Measurements from ENCODE around the gene CD163.
"Not testable (repeated sequence)": the region's sequence is repeated elsewhere in the genome, so short reads cannot be mapped to it uniquely, and the experiment has no call there.

Gene CD163

DNA sequence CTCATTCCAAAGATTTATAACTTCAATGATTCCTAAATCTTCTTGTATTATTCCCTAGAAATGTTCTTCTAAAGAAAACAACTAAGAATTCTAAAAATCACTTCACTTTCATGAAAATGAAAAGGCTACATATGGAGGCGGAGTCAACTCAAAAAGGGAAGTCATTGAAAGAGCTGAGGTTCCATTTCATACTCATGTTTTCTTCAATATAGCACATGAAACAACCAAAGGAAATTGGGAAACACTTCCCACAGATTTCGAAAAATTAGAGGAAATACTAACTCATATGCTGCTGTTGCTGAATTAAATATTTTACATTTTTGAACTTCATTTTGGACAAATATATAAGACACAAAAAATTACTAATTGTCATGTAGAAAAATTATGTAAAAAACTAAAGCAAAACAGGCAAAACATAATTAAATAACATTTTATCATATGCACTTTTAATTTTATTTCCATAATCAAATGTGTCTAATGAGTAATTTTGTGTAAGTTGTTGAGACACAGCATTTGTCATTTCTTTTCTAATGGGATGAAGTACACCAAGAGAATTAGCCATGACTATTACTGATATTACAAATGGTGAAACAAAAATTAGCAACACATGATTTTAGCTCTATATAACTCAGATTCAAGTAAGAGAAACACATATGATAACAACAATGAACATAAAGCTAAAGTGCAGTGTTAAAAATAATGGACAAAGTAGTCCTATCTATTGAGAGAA lies at the start of gene CD163:
CD163 (minus strand) TSS at position 92 of the 730 bp plus-strand sequence; CDS start at position 5, 87 bp downstream.
- DNase-seq (ENCODE audit: extremely low read depth, insufficient read length): no peak
- no peaks in the 10 kb centered on the region for H3K27me3 ChIP-seq (replicated peaks; ENCODE audit: control insufficient read depth, insufficient read depth, low read length)
- no peak within 1 kb of the TSS for H3K4me3 ChIP-seq (replicated peaks; ENCODE audit: low read depth, low read length)
- TF ChIP-seq CTCF (IDR thresholded peaks at IDR 0.05; ENCODE audit: insufficient read depth, low read length, poor library complexity, severe bottlenecking): no peak
- H3K36me3 ChIP-seq (ENCODE audit: control insufficient read depth, insufficient read depth, low read length): no peaks in the 10 kb centered on the region

DNA sequence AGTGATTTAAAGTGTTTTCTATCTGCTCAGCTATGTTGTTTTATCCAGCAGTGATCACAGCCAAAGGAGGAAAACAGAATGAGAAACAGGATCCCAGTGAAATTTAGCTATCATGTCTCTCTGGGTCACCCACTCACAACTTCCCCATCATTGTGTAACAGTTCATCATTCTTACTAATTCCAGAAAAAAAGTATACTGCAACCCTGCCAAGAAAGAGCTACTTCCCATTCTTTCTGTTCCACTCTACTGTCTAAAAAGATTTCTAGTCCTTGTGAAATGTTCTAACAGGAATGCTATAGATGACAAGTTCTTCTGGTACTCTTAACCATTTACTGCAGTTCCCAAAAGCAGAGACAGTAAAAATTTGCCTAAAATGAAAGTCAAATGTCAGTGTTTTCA lies 39.2 kb upstream of the CD163 start:
- H3K4me3 ChIP-seq (replicated peaks; ENCODE audit: low read depth, low read length): no peak overlapping the region
- no peaks in the 10 kb centered on the region for H3K27me3 ChIP-seq (replicated peaks; ENCODE audit: control insufficient read depth, insufficient read depth, low read length)
- DNase-seq (ENCODE audit: extremely low read depth, insufficient read length): no peak
- no peak for TF ChIP-seq CTCF (IDR thresholded peaks at IDR 0.05; ENCODE audit: insufficient read depth, low read length, poor library complexity, severe bottlenecking)
- H3K36me3 ChIP-seq (ENCODE audit: control insufficient read depth, insufficient read depth, low read length): no peaks in the 10 kb centered on the region

DNA sequence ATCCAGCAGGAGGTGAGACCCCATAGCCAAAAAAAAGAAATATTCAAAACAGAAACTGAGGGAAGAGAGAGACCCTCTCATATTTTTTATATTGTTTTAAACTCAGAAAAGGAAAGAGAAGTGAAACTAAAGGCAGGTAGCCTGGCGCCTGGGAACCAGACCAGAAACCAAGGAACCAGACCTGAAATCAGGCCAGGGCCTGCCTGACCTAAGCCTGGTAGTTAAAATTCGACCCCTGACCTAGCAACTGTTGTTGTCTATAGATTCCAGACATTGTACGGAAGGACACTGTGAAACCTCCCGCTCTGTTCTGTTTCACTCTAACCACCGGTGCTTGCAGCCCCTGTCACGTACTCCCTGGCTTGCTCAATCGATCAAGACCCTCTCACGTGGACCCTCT lies 38.5 kb upstream of the CD163 start:
- Histone ChIP-seq H3K36me3 (ENCODE audit: control insufficient read depth, insufficient read depth, low read length) (no peaks in the 10 kb centered on the region), H3K4me3 (replicated peaks; ENCODE audit: low read depth, low read length) (no peak overlapping the region), H3K27me3 (replicated peaks; ENCODE audit: control insufficient read depth, insufficient read depth, low read length) (no peaks in the 10 kb centered on the region)
- DNase-seq (ENCODE audit: extremely low read depth, insufficient read length): no peak
- TF ChIP-seq CTCF (IDR thresholded peaks at IDR 0.05; ENCODE audit: insufficient read depth, low read length, poor library complexity, severe bottlenecking): no peak

- H3K36me3 ChIP-seq (ENCODE audit: control insufficient read depth, insufficient read depth, low read length): no peaks in the 10 kb centered on the region
- no peak for TF ChIP-seq CTCF (IDR thresholded peaks at IDR 0.05; ENCODE audit: insufficient read depth, low read length, poor library complexity, severe bottlenecking)
- H3K4me3 ChIP-seq (replicated peaks; ENCODE audit: low read depth, low read length): no peak overlapping the region
- no peak for DNase-seq (ENCODE audit: extremely low read depth, insufficient read length)
- no peaks in the 10 kb centered on the region for H3K27me3 ChIP-seq (replicated peaks; ENCODE audit: control insufficient read depth, insufficient read depth, low read length)
Observed at GRCh38 chr12:7514416-7514815, 10.8 kb upstream of the CD163 start.

DNA sequence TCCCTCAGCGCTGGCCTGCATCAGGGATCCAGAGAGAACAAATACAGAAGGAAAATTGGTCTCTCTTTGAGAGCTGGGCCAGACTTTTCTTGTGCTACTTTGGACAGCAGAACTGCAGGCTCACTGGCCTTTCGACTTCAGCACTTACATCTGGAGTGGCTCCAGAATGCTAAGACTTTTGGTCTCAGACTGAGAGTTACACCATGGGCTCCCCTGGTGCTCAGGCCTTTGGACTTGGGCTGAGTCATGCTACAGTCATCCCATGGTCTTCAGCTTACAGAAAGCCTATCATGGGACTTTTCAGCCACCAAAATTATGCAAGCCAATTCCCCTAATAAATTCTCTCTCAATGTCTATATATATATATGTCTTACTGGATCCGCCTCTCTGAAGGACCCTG lies 9.0 kb upstream of the CD163 start:
- Histone ChIP-seq H3K36me3 (ENCODE audit: control insufficient read depth, insufficient read depth, low read length) (no peaks in the 10 kb centered on the region), H3K27me3 (replicated peaks; ENCODE audit: control insufficient read depth, insufficient read depth, low read length) (no peaks in the 10 kb centered on the region), H3K4me3 (replicated peaks; ENCODE audit: low read depth, low read length) (no peak overlapping the region)
- DNase-seq (ENCODE audit: extremely low read depth, insufficient read length): no peak
- no peak for TF ChIP-seq CTCF (IDR thresholded peaks at IDR 0.05; ENCODE audit: insufficient read depth, low read length, poor library complexity, severe bottlenecking)

DNA sequence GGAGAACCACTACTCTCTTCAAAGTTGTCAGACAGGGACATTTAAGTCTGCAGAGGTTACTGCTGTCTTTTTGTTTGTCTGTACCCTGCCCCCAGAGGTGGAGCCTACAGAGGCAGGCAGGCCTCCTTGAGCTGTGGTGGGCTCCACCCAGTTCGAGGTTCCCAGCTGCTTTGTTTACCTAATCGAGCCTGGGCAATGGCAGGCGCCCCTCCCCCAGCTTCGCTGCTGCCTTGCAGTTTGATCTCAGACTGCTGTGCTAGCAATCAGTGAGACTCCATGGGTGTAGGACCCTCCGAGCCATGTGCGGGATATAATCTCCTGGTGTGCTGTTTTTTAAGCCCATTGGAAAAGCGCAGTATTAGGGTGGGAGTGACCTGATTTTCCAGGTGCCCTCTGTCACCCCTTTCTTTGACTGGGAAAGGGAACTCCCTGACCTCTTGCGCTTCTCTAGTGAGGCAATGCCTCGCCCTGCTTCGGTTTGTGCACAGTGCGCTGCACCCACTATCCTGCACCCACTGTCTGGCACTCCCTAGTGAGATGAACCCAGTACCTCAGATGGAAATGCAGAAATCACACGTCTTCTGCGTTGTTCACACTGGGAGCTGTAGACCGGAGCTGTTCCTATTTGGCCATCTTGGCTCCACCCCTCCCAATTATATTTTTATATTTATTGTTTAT lies 6.4 kb upstream of the CD163 start:
- not testable (repeated sequence) for DNase-seq (ENCODE audit: extremely low read depth, insufficient read length); H3K27me3 ChIP-seq (replicated peaks; ENCODE audit: control insufficient read depth, insufficient read depth, low read length); H3K4me3 ChIP-seq (replicated peaks; ENCODE audit: low read depth, low read length); H3K36me3 ChIP-seq (ENCODE audit: control insufficient read depth, insufficient read depth, low read length)

All from GM06990 (cell line).